ENCODE measurements around the gene RNF215. TPM values are rescaled to one million over a fixed set of nuclear protein-coding genes. Genes with fewer than 3 reads are reported as not detected.

RNF215 gene
- total and polyA plus RNA-seq, 2 experiments from 2014 or later, result 7.2 to 18.1 TPM

- Histone ChIP-seq H3K27ac (no peak overlapping the region), H3K4me1 (ENCODE audit: insufficient read depth) (no peaks in the 10 kb centered on the region), H3K27me3 (no peaks in the 10 kb centered on the region), H3K9me2 (replicated peaks; ENCODE audit: insufficient read depth) (no peaks in the 10 kb centered on the region), H4K20me1 (ENCODE audit: insufficient read depth, poor library complexity, severe bottlenecking) (no peaks in the 10 kb centered on the region), H2AFZ (no peak overlapping the region), H3K4me2 (no peak overlapping the region), H3K79me2 (no peaks in the 10 kb centered on the region), H3K36me3 (replicated peaks; ENCODE audit: insufficient read depth, low read depth) (no peaks in the 10 kb centered on the region), H3K4me3 (no peak overlapping the region), H3K9me3 (ENCODE audit: low read depth) (no peaks in the 10 kb centered on the region)
- no peak for DNase-seq (ENCODE audit: low spot score)
- no peak for TF ChIP-seq EZH2 (IDR thresholded peaks at IDR 0.05; ENCODE audit: borderline replicate concordance)
- no peak for TF ChIP-seq EZH2phosphoT487 (IDR thresholded peaks at IDR 0.05; ENCODE audit: low read depth, severe bottlenecking, unreplicated experiment)
- WGBS (ENCODE audit: low lambda C conversion rate, missing lambda C conversion rate), result 91% methylated on average over 32 of the region's 33 CpGs
These were observed 13.6 kb downstream of the RNF215 start for GRCh38 chr22:30373331-30374325.

GRCh38 chr22:30372915-30373314 is 14.3 kb downstream of the RNF215 start:
- DNase-seq (ENCODE audit: low spot score), result no peak
- TF ChIP-seq EZH2 (IDR thresholded peaks at IDR 0.05; ENCODE audit: borderline replicate concordance) (no peak), EZH2phosphoT487 (IDR thresholded peaks at IDR 0.05; ENCODE audit: low read depth, severe bottlenecking, unreplicated experiment) (no peak), CTCF (IDR thresholded peaks at IDR 0.05; ENCODE audit: poor library complexity) (no peak)
- H3K9me3 ChIP-seq (ENCODE audit: low read depth), result no peaks in the 10 kb centered on the region
- H3K36me3 ChIP-seq (replicated peaks; ENCODE audit: insufficient read depth, low read depth), result no peaks in the 10 kb centered on the region
- H3K27me3 ChIP-seq, result no peaks in the 10 kb centered on the region
- H3K4me1 ChIP-seq (ENCODE audit: insufficient read depth), result no peaks in the 10 kb centered on the region
- H2AFZ ChIP-seq, result no peak overlapping the region
- H3K4me2 ChIP-seq, result no peak overlapping the region
- H3K9me2 ChIP-seq (replicated peaks; ENCODE audit: insufficient read depth), result no peaks in the 10 kb centered on the region
- H3K27ac ChIP-seq, result no peak overlapping the region
- no peak overlapping the region for H3K4me3 ChIP-seq
- WGBS (ENCODE audit: low lambda C conversion rate, missing lambda C conversion rate), result 85% methylated on average over 8 of the region's 8 CpGs
- H3K79me2 ChIP-seq, result no peaks in the 10 kb centered on the region
- no peaks in the 10 kb centered on the region for H4K20me1 ChIP-seq (ENCODE audit: insufficient read depth, poor library complexity, severe bottlenecking)

- no peaks in the 10 kb centered on the region for H3K4me1 ChIP-seq (ENCODE audit: insufficient read depth)
- no peak overlapping the region for H3K4me3 ChIP-seq
- no peak overlapping the region for H3K27ac ChIP-seq
- H2AFZ ChIP-seq, result no peak overlapping the region
- no peak for DNase-seq (ENCODE audit: low spot score)
- TF ChIP-seq CTCF (IDR thresholded peaks at IDR 0.05; ENCODE audit: poor library complexity), result no peak
- TF ChIP-seq EZH2phosphoT487 (IDR thresholded peaks at IDR 0.05; ENCODE audit: low read depth, severe bottlenecking, unreplicated experiment), result no peak
- TF ChIP-seq EZH2 (IDR thresholded peaks at IDR 0.05; ENCODE audit: borderline replicate concordance), result no peak
- no peaks in the 10 kb centered on the region for H3K9me2 ChIP-seq (replicated peaks; ENCODE audit: insufficient read depth)
- H3K9me3 ChIP-seq (ENCODE audit: low read depth), result no peaks in the 10 kb centered on the region
- H3K27me3 ChIP-seq, result no peaks in the 10 kb centered on the region
- no peaks in the 10 kb centered on the region for H3K79me2 ChIP-seq
- H4K20me1 ChIP-seq (ENCODE audit: insufficient read depth, poor library complexity, severe bottlenecking), result no peaks in the 10 kb centered on the region
- WGBS (ENCODE audit: low lambda C conversion rate, missing lambda C conversion rate), result 89% methylated on average over 13 of the region's 13 CpGs
- no peak overlapping the region for H3K4me2 ChIP-seq
- no peaks in the 10 kb centered on the region for H3K36me3 ChIP-seq (replicated peaks; ENCODE audit: insufficient read depth, low read depth)
These were observed 15.2 kb downstream of the RNF215 start for GRCh38 chr22:30371981-30372380.

- Histone ChIP-seq H3K36me3 (replicated peaks; ENCODE audit: insufficient read depth, low read depth) (no peaks in the 10 kb centered on the region), H2AFZ (no peak overlapping the region), H3K9me3 (ENCODE audit: low read depth) (no peaks in the 10 kb centered on the region), H3K4me2 (no peak overlapping the region), H4K20me1 (ENCODE audit: insufficient read depth, poor library complexity, severe bottlenecking) (no peaks in the 10 kb centered on the region), H3K9me2 (replicated peaks; ENCODE audit: insufficient read depth) (no peaks in the 10 kb centered on the region), H3K27ac (no peak overlapping the region), H3K27me3 (no peaks in the 10 kb centered on the region), H3K4me1 (ENCODE audit: insufficient read depth) (no peaks in the 10 kb centered on the region), H3K4me3 (no peak overlapping the region), H3K79me2 (no peaks in the 10 kb centered on the region)
- no peak for DNase-seq (ENCODE audit: low spot score)
- TF ChIP-seq CTCF (IDR thresholded peaks at IDR 0.05; ENCODE audit: poor library complexity) (no peak), EZH2phosphoT487 (IDR thresholded peaks at IDR 0.05; ENCODE audit: low read depth, severe bottlenecking, unreplicated experiment) (no peak), EZH2 (IDR thresholded peaks at IDR 0.05; ENCODE audit: borderline replicate concordance) (no peak)
- 95% methylated on average over 9 of the region's 9 CpGs for WGBS (ENCODE audit: low lambda C conversion rate, missing lambda C conversion rate)
These were observed 15.9 kb downstream of the RNF215 start for GRCh38 chr22:30371321-30371720.

Measured in hepatocyte (in vitro differentiated cells).